GM19025 (cell line): ENCODE results near the gene ARHGAP23.
"Not testable (repeated sequence)": the region's sequence is repeated elsewhere in the genome, so short reads cannot be mapped to it uniquely, and the experiment has no call there.

Experiments
- ATAC-seq: cut with Tn5 transposase; IDR thresholded peaks from one replicate; pipeline ENCODE4 v1.9.1; 2021; ENCODE audit warnings: mild to moderate bottlenecking, low read depth, moderate library complexity; ENCODE audit not compliant: unreplicated experiment

Gene ARHGAP23

GRCh38 chr17:38485146-38485468 lies 56.8 kb downstream of the ARHGAP23 start:
- no peak for ATAC-seq

- ATAC-seq, result not testable (repeated sequence)
Observed at GRCh38 chr17:38485681-38486298, 57.5 kb downstream of the ARHGAP23 start.

GRCh38 chr17:38489774-38490173 lies 61.5 kb downstream of the ARHGAP23 start:
- not testable (repeated sequence) for ATAC-seq

GRCh38 chr17:38491346-38492066 lies 63.2 kb downstream of the ARHGAP23 start:
- ATAC-seq, result not testable (repeated sequence)

- not testable (repeated sequence) for ATAC-seq
Observed at GRCh38 chr17:38492067-38493040, 64.1 kb downstream of the ARHGAP23 start.

- ATAC-seq, result not testable (repeated sequence)
Observed at GRCh38 chr17:38494152-38494551, 65.9 kb downstream of the ARHGAP23 start.

GRCh38 chr17:38497656-38498055 lies 69.4 kb downstream of the ARHGAP23 start:
- ATAC-seq, result not testable (repeated sequence)

GRCh38 chr17:38498353-38498752 lies 70.1 kb downstream of the ARHGAP23 start:
- ATAC-seq, result no peak

- not testable (repeated sequence) for ATAC-seq
Observed at GRCh38 chr17:38499230-38499629, 71.0 kb downstream of the ARHGAP23 start.

- ATAC-seq, result not testable (repeated sequence)
Observed at GRCh38 chr17:38501718-38502117, 73.5 kb downstream of the ARHGAP23 start.

- not testable (repeated sequence) for ATAC-seq
Observed at GRCh38 chr17:38503286-38503913, 75.1 kb downstream of the ARHGAP23 start.

- ATAC-seq, result no peak
Observed at GRCh38 chr17:38504216-38504615, 76.0 kb downstream of the ARHGAP23 start.

GRCh38 chr17:38507436-38507835 lies 79.2 kb downstream of the ARHGAP23 start:
- no peak for ATAC-seq

GRCh38 chr17:38507921-38508569 lies 79.8 kb downstream of the ARHGAP23 start:
- no peak for ATAC-seq

- no peak for ATAC-seq
Observed at GRCh38 chr17:38508570-38508950, 80.3 kb downstream of the ARHGAP23 start.

GRCh38 chr17:38508954-38509771 lies 80.9 kb downstream of the ARHGAP23 start:
- ATAC-seq, result no peak

- no peak for ATAC-seq
Observed at GRCh38 chr17:38509772-38510420, 81.6 kb downstream of the ARHGAP23 start.

- no peak for ATAC-seq
Observed at GRCh38 chr17:38510421-38511149, 82.3 kb downstream of the ARHGAP23 start.
